T-cell (primary cell): Measurements from ENCODE around the gene TCAIM. TPM values are rescaled to one million over a fixed set of nuclear protein-coding genes. Genes with fewer than 3 reads are reported as not detected.

ENCODE experiments used
- ATAC-seq, 4 experiments: fragments of 200-7000 bp in 3 of 4; fragments of 150-1000 bp in 1 of 4; cut with Tn5 transposase; replicated peaks in 1 of 4; 1 replicate in 3 of 4; 2 replicates in 1 of 4; pipeline ENCODE4 v1.10.0; 2021; ENCODE audit warnings: moderate library complexity in 3 of 4, mild to moderate bottlenecking in 2 of 4, moderate number of reproducible peaks in 1 of 4
- CTCF ChIA-PET, 2 donors: fragments of 300-600 bp; sonication (Branson Sonifier 250); formaldehyde crosslinking; loops; one replicate each; lab custom pipeline; 2022; ENCODE audit warnings: antibody characterized with exemption in 2 of 2; lab: Charles Lee
- POLR2A ChIA-PET, 2 donors: fragments of 300-600 bp; sonication (Branson Sonifier 250); formaldehyde crosslinking; loops; one replicate each; lab custom pipeline; 2022; ENCODE audit warnings: antibody characterized with exemption in 2 of 2; lab: Charles Lee
- DNase-seq, 35 experiments: peaks; one replicate each; pipeline versions ENCODE4 v3.0.0 to v3.0.0-alpha.2; 2013 to 2023
- H3K27ac ChIP-seq: one replicate; pipeline ENCODE4 v1.5.1; 2013; ENCODE audit warnings: low read length
- H3K27me3 ChIP-seq, 2 experiments: replicated peaks in 1 of 2; 1 replicate in 1 of 2; 2 replicates in 1 of 2; pipeline versions ENCODE4 v1.6.1 to v1.7.0; 2013; ENCODE audit warnings: low read length in 1 of 2, mixed read lengths in 1 of 2; ENCODE audit not compliant: control insufficient read depth in 2 of 2, insufficient read depth in 2 of 2; ENCODE audit errors: extremely low read depth in 1 of 2
- H3K36me3 ChIP-seq, 2 donors: 1 replicate in 1 of 2; 2 replicates in 1 of 2; pipeline versions ENCODE4 v1.6.1 to v1.7.0; 2013; ENCODE audit warnings: low read length in 1 of 2; ENCODE audit not compliant: control insufficient read depth in 2 of 2, insufficient read depth in 1 of 2; ENCODE audit errors: extremely low read depth in 1 of 2
- H3K4me1 ChIP-seq, 2 experiments: 1 replicate in 1 of 2; 2 replicates in 1 of 2; pipeline versions ENCODE4 v1.6.1 to v1.7.0; 2013; ENCODE audit warnings: low read length in 2 of 2, mixed read lengths in 1 of 2; ENCODE audit not compliant: insufficient read depth in 2 of 2, control insufficient read depth in 1 of 2; ENCODE audit errors: extremely low read depth in 1 of 2
- H3K4me3 ChIP-seq, 2 donors: 1 replicate in 1 of 2; 2 replicates in 1 of 2; pipeline versions ENCODE4 v1.5.1 to v1.7.0; 2013; ENCODE audit warnings: mild to moderate bottlenecking in 2 of 2, low read length in 1 of 2, moderate library complexity in 1 of 2; ENCODE audit not compliant: control insufficient read depth in 1 of 2; ENCODE audit errors: extremely low read depth in 1 of 2
- H3K9me3 ChIP-seq: 2 replicates; pipeline ENCODE4 v1.7.0; 2013
- H3K27ac Mint-ChIP-seq, 2 donors: one replicate each; pipeline ENCODE4 v1.8.0; 2020 to 2021; ENCODE audit warnings: mild to moderate bottlenecking in 2 of 2, mixed read lengths in 2 of 2
- H3K27me3 Mint-ChIP-seq, 2 donors: one replicate each; pipeline ENCODE4 v1.8.0; 2021 to 2022; ENCODE audit warnings: mixed read lengths in 2 of 2
- H3K36me3 Mint-ChIP-seq: one replicate; pipeline ENCODE4 v1.8.0; 2021; ENCODE audit warnings: mixed read lengths
- H3K4me1 Mint-ChIP-seq, 3 donors: one replicate each; pipeline ENCODE4 v1.8.0; 2020 to 2022; ENCODE audit warnings: mixed read lengths in 3 of 3, mild to moderate bottlenecking in 1 of 3
- H3K4me3 Mint-ChIP-seq, 3 donors: one replicate each; pipeline ENCODE4 v1.8.0; 2020 to 2022; ENCODE audit warnings: mild to moderate bottlenecking in 3 of 3, mixed read lengths in 3 of 3, moderate library complexity in 3 of 3
- H3K9me3 Mint-ChIP-seq, 3 donors: one replicate each; pipeline ENCODE4 v1.8.0; 2020 to 2022; ENCODE audit warnings: mixed read lengths in 3 of 3
- WGBS: methylation state at CpG from one replicate; pipeline ENCODE4 v1.1.5; 2013; ENCODE audit warnings: missing lambda C conversion rate; ENCODE audit not compliant: insufficient coverage; 5-methylcytosine and 5-hydroxymethylcytosine counted together
- total RNA-seq, 35 experiments: library from RNA in 6 of 35; stranded (reverse) in 6 of 35; fragments of 120-200 nt in 1 of 35; gene quantifications; one replicate each; pipeline versions ENCODE4 v1.2.1 to v1.2.4 and lab custom pipeline; 2013 to 2026

Gene TCAIM
- total RNA-seq, 5 donors from 2014 or later (not counting 1 experiment from before 2014, with no cell fraction given): 8.4 to 16.5 (median 13.4) TPM

- H3K36me3 ChIP-seq: no peaks in the 10 kb centered on the region
- Mint-ChIP-seq H3K27ac (no peak overlapping the region), H3K36me3 (no peaks in the 10 kb centered on the region), H3K4me1 (peaks cover 0 to 4% (median 0%) of the 10 kb centered on the region in 3 donors), H3K9me3 (no peaks in the 10 kb centered on the region), H3K4me3 (no peak overlapping the region), H3K27me3 (peaks cover 4 to 13% of the 10 kb centered on the region in 2 donors)
- POLR2A ChIA-PET: no interaction called here
- H3K4me3 ChIP-seq: no peak overlapping the region
- H3K27ac ChIP-seq: no peak overlapping the region
- H3K4me1 ChIP-seq: no peaks in the 10 kb centered on the region
- no peak for DNase-seq
- peaks cover 0 to 26% of the 10 kb centered on the region in 2 experiments for H3K27me3 ChIP-seq
- H3K9me3 ChIP-seq: no peaks in the 10 kb centered on the region
- no CpG with 5 or more reads among the region's 1 CpG for WGBS
- no peak for ATAC-seq
- CTCF ChIA-PET: no interaction called here
Observed at GRCh38 chr3:44420676-44421075, 82.1 kb downstream of the TCAIM start.

GRCh38 chr3:44421280-44421679 lies 82.7 kb downstream of the TCAIM start:
- no peaks in the 10 kb centered on the region for H3K36me3 Mint-ChIP-seq
- no peaks in the 10 kb centered on the region for H3K9me3 ChIP-seq
- POLR2A ChIA-PET: no interaction called here
- H3K4me1 ChIP-seq: no peaks in the 10 kb centered on the region
- no peaks in the 10 kb centered on the region for H3K9me3 Mint-ChIP-seq
- no peak overlapping the region for H3K27ac ChIP-seq
- ATAC-seq (no peak), DNase-seq (no peak)
- 92% methylated on average over 5 of the region's 6 CpGs for WGBS
- peaks cover 4 to 13% of the 10 kb centered on the region in 2 donors for H3K27me3 Mint-ChIP-seq
- H3K4me3 ChIP-seq: no peak overlapping the region
- peaks cover 0 to 4% (median 0%) of the 10 kb centered on the region in 3 donors for H3K4me1 Mint-ChIP-seq
- CTCF ChIA-PET: no interaction called here
- no peak overlapping the region for H3K4me3 Mint-ChIP-seq
- H3K27ac Mint-ChIP-seq: no peak overlapping the region
- H3K27me3 ChIP-seq: peaks cover 0 to 26% of the 10 kb centered on the region in 2 experiments
- no peaks in the 10 kb centered on the region for H3K36me3 ChIP-seq

- H3K4me1 Mint-ChIP-seq: no peaks in the 10 kb centered on the region
- peaks cover 0 to 29% of the 10 kb centered on the region in 2 experiments for H3K27me3 ChIP-seq
- ATAC-seq: no peak
- CTCF ChIA-PET: no interaction called here
- POLR2A ChIA-PET: interaction anchor here in 1 of 2 donors (0.6 kb wide), 1 partner anchor 42 kb away, joined by 3 read pairs; no protein-coding TSS in a partner anchor
- WGBS: 58% methylated on average over 3 of the region's 3 CpGs
- no peaks in the 10 kb centered on the region for H3K9me3 Mint-ChIP-seq
- H3K4me1 ChIP-seq: no peaks in the 10 kb centered on the region
- H3K9me3 ChIP-seq: no peaks in the 10 kb centered on the region
- H3K27ac Mint-ChIP-seq: no peak overlapping the region
- H3K4me3 ChIP-seq: no peak overlapping the region
- H3K36me3 Mint-ChIP-seq: no peaks in the 10 kb centered on the region
- H3K27me3 Mint-ChIP-seq: peaks cover 4 to 9% of the 10 kb centered on the region in 2 donors
- no peak for DNase-seq
- no peak overlapping the region for H3K27ac ChIP-seq
- no peaks in the 10 kb centered on the region for H3K36me3 ChIP-seq
- H3K4me3 Mint-ChIP-seq: no peak overlapping the region
Observed at GRCh38 chr3:44424758-44425157, 86.2 kb downstream of the TCAIM start.

GRCh38 chr3:44427683-44428082 lies 89.1 kb downstream of the TCAIM start:
- ATAC-seq (no peak), DNase-seq (no peak)
- POLR2A ChIA-PET: no interaction called here

GRCh38 chr3:44428910-44429309 lies 90.3 kb downstream of the TCAIM start:
- Histone ChIP-seq H3K27me3 (peaks cover 0 to 14% of the 10 kb centered on the region in 2 experiments), H3K4me3 (no peak overlapping the region), H3K27ac (no peak overlapping the region), H3K4me1 (no peaks in the 10 kb centered on the region), H3K36me3 (no peaks in the 10 kb centered on the region), H3K9me3 (no peaks in the 10 kb centered on the region)
- CTCF ChIA-PET: no interaction called here
- DNase-seq (no peak), ATAC-seq (no peak)
- WGBS: 85% methylated on average over 6 of the region's 7 CpGs
- no peak overlapping the region for H3K27ac Mint-ChIP-seq
- no peaks in the 10 kb centered on the region for H3K4me1 Mint-ChIP-seq
- POLR2A ChIA-PET: no interaction called here
- no peaks in the 10 kb centered on the region for H3K36me3 Mint-ChIP-seq
- no peaks in the 10 kb centered on the region for H3K9me3 Mint-ChIP-seq
- peaks cover 4 to 5% of the 10 kb centered on the region in 2 donors for H3K27me3 Mint-ChIP-seq
- no peak overlapping the region for H3K4me3 Mint-ChIP-seq

More at GRCh38 chr3:44427683-44428082, 89.1 kb downstream of the TCAIM start:
- Histone ChIP-seq H3K4me1 (no peaks in the 10 kb centered on the region), H3K4me3 (no peak overlapping the region), H3K27me3 (peaks cover 0 to 19% of the 10 kb centered on the region in 2 experiments), H3K27ac (no peak overlapping the region), H3K9me3 (no peaks in the 10 kb centered on the region), H3K36me3 (no peaks in the 10 kb centered on the region)
- WGBS: 67% methylated on average over 1 of the region's 3 CpGs
- CTCF ChIA-PET: no interaction called here
- no peaks in the 10 kb centered on the region for H3K36me3 Mint-ChIP-seq
- peaks cover 4 to 9% of the 10 kb centered on the region in 2 donors for H3K27me3 Mint-ChIP-seq
- H3K4me1 Mint-ChIP-seq: no peaks in the 10 kb centered on the region
- no peak overlapping the region for H3K27ac Mint-ChIP-seq
- H3K4me3 Mint-ChIP-seq: no peak overlapping the region
- no peaks in the 10 kb centered on the region for H3K9me3 Mint-ChIP-seq

- no peak overlapping the region for H3K4me3 ChIP-seq
- peaks cover 0 to 9% of the 10 kb centered on the region in 2 experiments for H3K27me3 ChIP-seq
- no peaks in the 10 kb centered on the region for H3K9me3 ChIP-seq
- ChIA-PET CTCF (interaction anchor here in 1 of 2 donors (0.5 kb wide), 1 partner anchor 1231 kb away, joined by 3 read pairs; no protein-coding TSS in a partner anchor), POLR2A (no interaction called here)
- Mint-ChIP-seq H3K27ac (no peak overlapping the region), H3K27me3 (peaks cover 2 to 5% of the 10 kb centered on the region in 2 donors), H3K4me3 (no peak overlapping the region), H3K4me1 (no peaks in the 10 kb centered on the region), H3K9me3 (no peaks in the 10 kb centered on the region), H3K36me3 (no peaks in the 10 kb centered on the region)
- H3K36me3 ChIP-seq: no peaks in the 10 kb centered on the region
- DNase-seq (no peak), ATAC-seq (no peak)
- H3K4me1 ChIP-seq: no peaks in the 10 kb centered on the region
- no peak overlapping the region for H3K27ac ChIP-seq
- 100% methylated on average over 3 of the region's 6 CpGs for WGBS
Observed at GRCh38 chr3:44429459-44429858, 90.9 kb downstream of the TCAIM start.
